Measurements from ENCODE around the gene SRP14. TPM values are rescaled to one million over a fixed set of nuclear protein-coding genes. Genes with fewer than 3 reads are reported as not detected.
A peak's percentile ranks its signal among the peaks of the same experiment; 100 is the strongest.

SRP14 gene
- polyA plus RNA-seq, 4 donors = 261 to 329 (median 300) TPM

DNA sequence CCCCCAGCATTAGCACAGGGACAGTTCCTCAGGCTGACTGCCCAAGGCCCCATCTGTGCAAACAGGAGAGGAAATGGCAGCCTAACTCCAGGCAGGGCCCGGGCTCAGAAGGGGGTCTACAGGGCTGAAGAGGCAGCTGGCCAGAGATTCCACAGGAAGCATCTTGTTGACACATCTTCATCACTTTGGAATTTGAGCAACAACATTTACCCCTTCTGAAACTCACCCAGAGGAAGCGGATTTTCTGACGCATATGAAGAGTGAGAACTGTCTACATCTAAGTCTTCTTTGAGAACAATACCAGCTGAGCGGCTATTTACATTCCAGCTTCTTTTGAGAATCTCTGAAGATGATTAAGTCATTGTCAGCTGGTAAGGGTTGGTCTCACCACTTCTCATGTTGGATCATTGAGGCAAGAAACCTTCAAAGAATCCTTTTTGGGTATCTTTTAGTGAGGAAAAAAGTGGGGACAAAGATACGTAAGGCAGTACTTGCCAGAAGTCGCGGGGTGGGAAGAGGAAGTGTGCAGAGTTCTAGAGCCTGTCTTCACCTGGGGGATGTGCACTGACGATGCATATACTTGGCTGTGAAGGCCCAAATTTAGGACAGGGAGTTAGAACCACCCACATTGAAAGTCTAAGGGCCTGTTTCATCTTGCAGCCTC, 25.4 kb upstream of the SRP14 start:
- H3K4me3 ChIP-seq (ENCODE audit: low read depth in 1 of 3, low read length in 3 of 3) = no peak overlapping the region
- FAIRE-seq (no peak), DNase-seq (no peak)
- H3K36me3 ChIP-seq (ENCODE audit: control insufficient read depth in 3 of 3, insufficient read depth in 2 of 3, low read depth in 1 of 3, low read length in 3 of 3) = peaks cover 0 to 7% (median 0%) of the 10 kb centered on the region in 3 donors
- peaks cover 0 to 8% (median 5%) of the 10 kb centered on the region in 3 donors for H3K4me1 ChIP-seq (ENCODE audit: control insufficient read depth in 3 of 3, insufficient read depth in 2 of 3, low read depth in 1 of 3, low read length in 2 of 3)
- no peaks in the 10 kb centered on the region for H3K27me3 ChIP-seq (ENCODE audit: control insufficient read depth in 3 of 3, insufficient read depth in 3 of 3, low read length in 3 of 3)
- 69 to 91% (median 85%) methylated on average over 8 of the region's 8 CpGs for WGBS, 3 donors
- peak overlapping the region in 1 of 3 donors; percentile 24 for H3K27ac ChIP-seq (ENCODE audit: low read depth in 1 of 3, low read length in 2 of 3)
- H3K9me3 ChIP-seq (ENCODE audit: control insufficient read depth in 2 of 2, insufficient read depth in 1 of 2, low read depth in 1 of 2, low read length in 1 of 2) = no peaks in the 10 kb centered on the region

DNA sequence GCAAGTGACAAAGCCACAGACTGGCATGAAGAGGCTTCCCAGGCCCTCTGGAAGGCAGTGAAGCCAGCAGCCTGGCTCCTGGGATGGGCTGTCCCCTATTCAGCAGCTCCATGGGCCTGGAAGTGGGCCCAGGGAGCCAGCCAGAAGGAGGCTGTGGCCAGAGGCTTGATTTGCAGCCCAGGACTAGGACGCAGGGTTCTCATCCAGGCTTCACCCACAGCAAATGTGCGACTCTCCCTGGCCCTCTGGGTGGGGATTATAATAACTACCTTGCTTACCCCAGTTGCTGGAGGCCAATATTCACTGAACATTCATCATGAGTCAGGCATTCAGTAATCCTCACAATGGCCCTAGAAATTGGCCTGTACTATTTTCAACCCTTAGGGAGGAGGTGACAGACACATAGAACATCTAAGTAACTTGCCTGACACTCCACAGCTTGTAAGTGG, 24.6 kb upstream of the SRP14 start:
- H3K4me3 ChIP-seq (ENCODE audit: low read depth in 1 of 3, low read length in 3 of 3) = no peak overlapping the region
- DNase-seq (no peak), FAIRE-seq (no peak)
- 86 to 98% (median 92%) methylated on average over 2 of the region's 2 CpGs for WGBS, 3 donors
- peaks cover 0 to 7% (median 0%) of the 10 kb centered on the region in 3 donors for H3K36me3 ChIP-seq (ENCODE audit: control insufficient read depth in 3 of 3, insufficient read depth in 2 of 3, low read depth in 1 of 3, low read length in 3 of 3)
- H3K27me3 ChIP-seq (ENCODE audit: control insufficient read depth in 3 of 3, insufficient read depth in 3 of 3, low read length in 3 of 3) = no peaks in the 10 kb centered on the region
- no peaks in the 10 kb centered on the region for H3K9me3 ChIP-seq (ENCODE audit: control insufficient read depth in 2 of 2, insufficient read depth in 1 of 2, low read depth in 1 of 2, low read length in 1 of 2)
- no peak overlapping the region for H3K27ac ChIP-seq (ENCODE audit: low read depth in 1 of 3, low read length in 2 of 3)
- peaks cover 0 to 3% (median 0%) of the 10 kb centered on the region in 3 donors for H3K4me1 ChIP-seq (ENCODE audit: control insufficient read depth in 3 of 3, insufficient read depth in 2 of 3, low read depth in 1 of 3, low read length in 2 of 3)

DNA sequence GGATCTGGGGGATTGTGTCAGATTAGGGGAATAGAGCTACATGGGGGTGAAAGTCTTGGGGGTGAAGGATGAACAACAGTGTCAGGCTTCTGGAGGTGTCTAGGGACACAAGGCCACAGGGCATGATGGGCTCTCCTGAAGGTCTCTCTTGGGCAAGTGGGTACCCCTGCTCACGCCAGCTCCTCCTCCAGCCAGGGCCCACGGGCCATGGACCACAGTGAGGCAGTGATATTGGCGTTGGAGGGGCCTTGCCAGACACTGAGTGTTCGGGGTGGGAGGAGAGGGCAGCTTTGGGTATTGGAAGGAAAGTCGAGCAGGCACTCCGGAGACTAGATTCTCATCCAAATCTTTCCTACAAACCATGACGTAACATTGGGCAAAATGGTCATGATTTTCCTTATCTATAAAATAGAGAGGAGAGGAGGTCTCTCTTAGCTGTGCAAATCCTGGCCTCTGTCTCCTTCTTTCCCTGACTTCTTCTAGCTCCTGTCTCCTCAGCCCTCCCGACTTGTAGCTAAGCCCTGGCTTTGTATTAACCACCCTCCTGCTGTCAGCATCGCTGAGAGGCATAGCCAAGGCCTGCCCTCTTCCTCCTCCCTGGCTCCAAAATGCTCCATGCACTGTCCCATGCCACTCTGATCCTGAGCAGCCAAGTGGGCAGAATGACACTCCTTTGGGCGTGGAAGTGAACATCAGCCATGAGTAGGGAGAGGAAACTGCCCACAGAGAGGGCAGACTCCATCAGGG, 24.0 kb upstream of the SRP14 start:
- H3K4me1 ChIP-seq (ENCODE audit: control insufficient read depth in 3 of 3, insufficient read depth in 2 of 3, low read depth in 1 of 3, low read length in 2 of 3) = peaks cover 0 to 3% (median 0%) of the 10 kb centered on the region in 3 donors
- no peak overlapping the region for H3K4me3 ChIP-seq (ENCODE audit: low read depth in 1 of 3, low read length in 3 of 3)
- no peaks in the 10 kb centered on the region for H3K27me3 ChIP-seq (ENCODE audit: control insufficient read depth in 3 of 3, insufficient read depth in 3 of 3, low read length in 3 of 3)
- no peak for FAIRE-seq
- H3K36me3 ChIP-seq (ENCODE audit: control insufficient read depth in 3 of 3, insufficient read depth in 2 of 3, low read depth in 1 of 3, low read length in 3 of 3) = peaks cover 0 to 7% (median 0%) of the 10 kb centered on the region in 3 donors
- no peak overlapping the region for H3K27ac ChIP-seq (ENCODE audit: low read depth in 1 of 3, low read length in 2 of 3)
- no peaks in the 10 kb centered on the region for H3K9me3 ChIP-seq (ENCODE audit: control insufficient read depth in 2 of 2, insufficient read depth in 1 of 2, low read depth in 1 of 2, low read length in 1 of 2)
- no peak for DNase-seq
- 92 to 95% (median 93%) methylated on average over 10 of the region's 10 CpGs for WGBS, 3 donors

DNA sequence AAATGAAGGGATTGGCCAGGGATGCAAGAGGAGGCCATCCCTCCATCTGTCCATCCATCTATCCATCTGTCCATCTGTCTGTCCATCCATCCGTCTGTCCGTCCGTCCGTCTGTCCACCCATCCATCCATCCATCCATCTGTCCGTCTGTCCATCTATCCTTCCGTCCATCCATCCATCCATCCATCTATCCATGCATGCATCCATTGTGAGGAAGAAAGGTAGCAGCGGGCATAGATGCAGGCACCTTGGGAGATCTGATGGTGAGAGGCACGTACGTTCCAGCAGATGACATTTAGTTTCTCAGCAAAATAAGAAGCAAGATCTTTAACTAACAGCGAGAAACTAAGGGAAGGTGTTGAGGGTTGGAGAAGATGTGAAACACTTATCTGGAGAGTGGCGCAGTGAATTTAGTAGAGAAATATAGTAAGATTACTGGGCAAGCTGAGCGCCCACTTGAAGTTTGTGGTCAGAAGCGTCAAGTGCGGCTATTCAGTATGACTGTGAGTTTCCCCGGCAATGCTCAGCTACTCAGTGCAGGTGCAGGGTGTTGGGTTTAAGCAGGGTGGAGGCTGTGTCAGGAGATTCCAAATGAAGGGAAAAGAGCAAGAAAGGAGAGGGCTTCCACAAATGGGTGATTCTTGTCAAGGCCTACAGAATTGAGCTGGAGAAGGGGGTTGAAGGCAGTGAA, 22.4 kb upstream of the SRP14 start:
- no peak for DNase-seq

DNA sequence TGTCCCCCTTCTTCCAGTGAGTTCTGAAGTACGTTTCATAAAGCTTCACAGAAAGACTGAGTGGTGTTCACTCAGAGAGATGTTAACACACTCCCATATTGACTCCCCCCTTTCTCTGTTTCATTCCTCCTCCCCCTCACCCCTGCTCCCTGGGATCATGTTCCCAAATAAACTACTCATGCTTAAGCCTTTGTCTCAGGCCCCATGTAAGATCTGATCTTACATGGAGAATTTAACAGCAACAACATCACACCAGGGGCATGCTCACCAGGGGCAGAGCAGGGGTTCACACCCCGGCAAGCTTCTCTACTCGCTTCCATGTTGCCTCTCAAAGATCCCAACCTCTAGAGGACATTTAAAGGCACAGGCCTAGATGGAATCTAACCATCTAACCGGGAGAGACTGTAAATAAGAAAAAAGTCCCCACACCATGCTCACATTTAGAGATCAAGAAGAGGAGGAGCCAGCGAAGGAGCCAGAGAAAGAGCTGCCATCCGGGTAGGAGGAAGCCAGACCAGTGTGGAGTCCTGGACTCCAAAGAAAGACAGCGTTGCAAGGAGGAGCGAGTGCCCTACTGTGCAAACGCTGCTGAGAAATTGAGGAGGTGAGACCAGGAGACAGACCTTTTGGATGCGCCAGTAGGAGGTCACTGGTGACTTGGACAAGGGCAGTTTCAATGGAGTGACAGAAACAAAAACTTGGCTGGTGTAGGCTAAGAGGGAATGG, 21.4 kb upstream of the SRP14 start:
- FAIRE-seq (no peak), DNase-seq (no peak)
- Histone ChIP-seq H3K4me1 (ENCODE audit: control insufficient read depth in 3 of 3, insufficient read depth in 2 of 3, low read depth in 1 of 3, low read length in 2 of 3) (peaks cover 2 to 5% (median 3%) of the 10 kb centered on the region in 3 donors), H3K27me3 (ENCODE audit: control insufficient read depth in 3 of 3, insufficient read depth in 3 of 3, low read length in 3 of 3) (no peaks in the 10 kb centered on the region), H3K4me3 (ENCODE audit: low read depth in 1 of 3, low read length in 3 of 3) (no peak overlapping the region), H3K36me3 (ENCODE audit: control insufficient read depth in 3 of 3, insufficient read depth in 2 of 3, low read depth in 1 of 3, low read length in 3 of 3) (peaks cover 0 to 8% (median 0%) of the 10 kb centered on the region in 3 donors), H3K27ac (ENCODE audit: low read depth in 1 of 3, low read length in 2 of 3) (no peak overlapping the region), H3K9me3 (ENCODE audit: control insufficient read depth in 2 of 2, insufficient read depth in 1 of 2, low read depth in 1 of 2, low read length in 1 of 2) (no peaks in the 10 kb centered on the region)
- 86 to 93% (median 90%) methylated on average over 10 of the region's 10 CpGs for WGBS, 3 donors

More for the DNA sequence above, 22.4 kb upstream of the SRP14 start:
- Histone ChIP-seq H3K27ac (ENCODE audit: low read depth in 1 of 3, low read length in 2 of 3) (no peak overlapping the region), H3K4me1 (ENCODE audit: control insufficient read depth in 3 of 3, insufficient read depth in 2 of 3, low read depth in 1 of 3, low read length in 2 of 3) (peaks cover 0 to 1% (median 0%) of the 10 kb centered on the region in 3 donors), H3K4me3 (ENCODE audit: low read depth in 1 of 3, low read length in 3 of 3) (no peak overlapping the region), H3K27me3 (ENCODE audit: control insufficient read depth in 3 of 3, insufficient read depth in 3 of 3, low read length in 3 of 3) (no peaks in the 10 kb centered on the region), H3K9me3 (ENCODE audit: control insufficient read depth in 2 of 2, insufficient read depth in 1 of 2, low read depth in 1 of 2, low read length in 1 of 2) (no peaks in the 10 kb centered on the region), H3K36me3 (ENCODE audit: control insufficient read depth in 3 of 3, insufficient read depth in 2 of 3, low read depth in 1 of 3, low read length in 3 of 3) (peaks cover 0 to 7% (median 0%) of the 10 kb centered on the region in 3 donors)
- 83 to 94% (median 86%) methylated on average over 14 to 15 of the region's 15 CpGs for WGBS, 3 donors
- no peak for FAIRE-seq

DNA sequence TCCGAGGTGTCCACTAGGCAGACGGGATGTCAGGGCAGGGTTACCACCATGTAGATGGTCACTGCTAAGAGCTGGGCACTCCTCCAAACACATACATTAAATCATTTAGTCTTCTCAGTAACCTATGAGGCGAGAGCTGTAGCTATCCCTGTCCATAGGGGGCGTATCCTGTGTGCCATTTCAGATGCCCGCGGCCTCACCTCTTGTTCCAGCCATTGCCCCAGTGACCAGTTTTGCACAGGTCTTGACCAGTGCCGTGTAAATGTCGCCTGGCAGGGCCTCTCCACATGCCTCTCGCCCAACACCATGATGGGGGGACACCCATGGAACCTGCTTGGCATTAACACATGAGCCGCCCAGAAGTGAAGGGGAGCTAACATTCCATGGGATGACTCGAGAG, 20.8 kb upstream of the SRP14 start:
- no peaks in the 10 kb centered on the region for H3K27me3 ChIP-seq (ENCODE audit: control insufficient read depth in 3 of 3, insufficient read depth in 3 of 3, low read length in 3 of 3)
- no peaks in the 10 kb centered on the region for H3K9me3 ChIP-seq (ENCODE audit: control insufficient read depth in 2 of 2, insufficient read depth in 1 of 2, low read depth in 1 of 2, low read length in 1 of 2)
- DNase-seq = no peak
- FAIRE-seq = no peak
- H3K36me3 ChIP-seq (ENCODE audit: control insufficient read depth in 3 of 3, insufficient read depth in 2 of 3, low read depth in 1 of 3, low read length in 3 of 3) = peaks cover 0 to 6% (median 0%) of the 10 kb centered on the region in 3 donors
- H3K4me3 ChIP-seq (ENCODE audit: low read depth in 1 of 3, low read length in 3 of 3) = no peak overlapping the region
- 87 to 96% (median 91%) methylated on average over 11 of the region's 11 CpGs for WGBS, 3 donors
- no peak overlapping the region for H3K27ac ChIP-seq (ENCODE audit: low read depth in 1 of 3, low read length in 2 of 3)
- H3K4me1 ChIP-seq (ENCODE audit: control insufficient read depth in 3 of 3, insufficient read depth in 2 of 3, low read depth in 1 of 3, low read length in 2 of 3) = peaks cover 8 to 9% (median 9%) of the 10 kb centered on the region in 3 donors

DNA sequence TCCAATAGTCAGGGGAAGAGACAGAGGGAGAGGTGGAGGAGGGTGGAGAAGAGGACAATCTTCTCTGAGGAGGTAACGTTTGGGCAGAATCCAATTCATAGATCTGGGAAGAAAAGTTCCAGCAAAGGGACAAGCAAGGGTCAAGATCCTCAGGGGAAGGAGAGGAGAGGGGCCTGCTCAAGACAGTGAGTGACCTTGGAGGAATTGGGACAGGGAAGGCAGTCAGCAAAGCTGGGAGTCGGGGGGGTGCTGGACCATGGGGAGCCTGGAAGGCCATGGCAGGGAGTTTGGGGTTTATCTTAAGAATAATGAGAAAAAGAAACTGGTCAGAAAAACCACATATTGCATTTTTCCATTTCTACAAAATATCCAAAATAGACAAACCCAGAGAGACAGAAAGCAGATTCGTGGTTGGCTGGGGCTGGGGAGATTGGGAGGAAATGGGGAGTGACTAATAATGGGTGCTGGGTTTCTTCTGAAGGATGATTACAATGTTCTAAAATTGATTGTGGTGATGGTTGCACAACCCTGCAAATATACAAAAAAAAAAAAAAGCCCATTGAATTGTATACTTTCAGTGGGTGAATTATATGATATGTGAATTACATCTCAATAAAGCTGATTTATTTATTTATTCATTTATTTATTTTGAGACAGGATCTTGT, 19.6 kb upstream of the SRP14 start:
- no peak overlapping the region for H3K27ac ChIP-seq (ENCODE audit: low read depth in 1 of 3, low read length in 2 of 3)
- peaks cover 0 to 12% (median 0%) of the 10 kb centered on the region in 3 donors for H3K36me3 ChIP-seq (ENCODE audit: control insufficient read depth in 3 of 3, insufficient read depth in 2 of 3, low read depth in 1 of 3, low read length in 3 of 3)
- no peaks in the 10 kb centered on the region for H3K27me3 ChIP-seq (ENCODE audit: control insufficient read depth in 3 of 3, insufficient read depth in 3 of 3, low read length in 3 of 3)
- DNase-seq = no peak
- no peak overlapping the region for H3K4me3 ChIP-seq (ENCODE audit: low read depth in 1 of 3, low read length in 3 of 3)
- 80 to 89% (median 86%) methylated on average over 3 of the region's 3 CpGs for WGBS, 3 donors
- FAIRE-seq = no peak
- H3K4me1 ChIP-seq (ENCODE audit: control insufficient read depth in 3 of 3, insufficient read depth in 2 of 3, low read depth in 1 of 3, low read length in 2 of 3) = peaks cover 9 to 19% (median 10%) of the 10 kb centered on the region in 3 donors
- no peaks in the 10 kb centered on the region for H3K9me3 ChIP-seq (ENCODE audit: control insufficient read depth in 2 of 2, insufficient read depth in 1 of 2, low read depth in 1 of 2, low read length in 1 of 2)

All from small intestine (tissue), 7 donors.